ELF-1 (cell line): ENCODE measurements around the gene TP53AIP1.

ENCODE experiments used
- DNase-seq: peaks from one replicate; pipeline ENCODE4 v3.0.0-alpha.2; 2016; ENCODE audit warnings: low read depth, low spot score

TP53AIP1 gene

DNA sequence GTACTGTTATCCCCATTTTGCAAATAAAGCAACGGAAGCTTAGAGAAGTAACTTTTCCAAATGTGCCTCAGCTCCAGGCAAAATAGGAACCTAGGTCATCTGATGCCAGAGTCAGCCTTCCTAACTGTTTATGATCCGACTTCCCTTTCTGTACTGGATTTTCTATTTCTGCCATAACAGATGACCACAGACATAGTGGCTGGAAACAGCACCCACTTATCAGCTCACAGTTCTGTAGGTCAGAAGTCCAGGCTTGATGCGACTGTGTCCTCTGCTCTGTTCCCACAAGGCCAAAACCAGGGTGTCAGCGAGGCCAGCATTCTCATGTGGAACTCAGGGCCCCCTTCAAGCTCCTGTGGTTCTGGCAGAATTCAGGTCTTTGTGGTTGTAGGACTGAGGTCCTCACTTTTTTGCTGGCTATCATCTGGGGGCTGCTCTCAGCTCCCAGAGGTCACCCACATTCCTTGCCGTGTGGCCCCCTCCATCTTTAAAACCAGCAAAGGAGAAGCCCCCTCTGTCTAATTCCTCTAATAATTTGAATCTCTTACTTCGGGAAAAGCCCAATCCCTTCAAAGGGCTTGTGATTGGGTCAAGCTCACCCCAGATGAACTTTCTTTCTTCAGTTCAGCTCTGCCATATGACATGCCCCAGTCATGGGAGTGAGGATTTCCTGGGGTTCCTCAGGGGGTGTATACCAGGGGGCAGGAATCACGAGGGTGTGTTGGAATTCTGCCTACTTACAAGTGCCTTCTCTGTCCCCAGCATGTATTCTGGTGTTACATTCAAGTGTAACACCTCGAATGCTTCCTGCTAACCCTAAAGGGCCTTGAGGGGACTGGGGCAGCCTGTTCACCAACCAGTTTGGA, 36.3 kb downstream of the TP53AIP1 start:
- no peak for DNase-seq

DNA sequence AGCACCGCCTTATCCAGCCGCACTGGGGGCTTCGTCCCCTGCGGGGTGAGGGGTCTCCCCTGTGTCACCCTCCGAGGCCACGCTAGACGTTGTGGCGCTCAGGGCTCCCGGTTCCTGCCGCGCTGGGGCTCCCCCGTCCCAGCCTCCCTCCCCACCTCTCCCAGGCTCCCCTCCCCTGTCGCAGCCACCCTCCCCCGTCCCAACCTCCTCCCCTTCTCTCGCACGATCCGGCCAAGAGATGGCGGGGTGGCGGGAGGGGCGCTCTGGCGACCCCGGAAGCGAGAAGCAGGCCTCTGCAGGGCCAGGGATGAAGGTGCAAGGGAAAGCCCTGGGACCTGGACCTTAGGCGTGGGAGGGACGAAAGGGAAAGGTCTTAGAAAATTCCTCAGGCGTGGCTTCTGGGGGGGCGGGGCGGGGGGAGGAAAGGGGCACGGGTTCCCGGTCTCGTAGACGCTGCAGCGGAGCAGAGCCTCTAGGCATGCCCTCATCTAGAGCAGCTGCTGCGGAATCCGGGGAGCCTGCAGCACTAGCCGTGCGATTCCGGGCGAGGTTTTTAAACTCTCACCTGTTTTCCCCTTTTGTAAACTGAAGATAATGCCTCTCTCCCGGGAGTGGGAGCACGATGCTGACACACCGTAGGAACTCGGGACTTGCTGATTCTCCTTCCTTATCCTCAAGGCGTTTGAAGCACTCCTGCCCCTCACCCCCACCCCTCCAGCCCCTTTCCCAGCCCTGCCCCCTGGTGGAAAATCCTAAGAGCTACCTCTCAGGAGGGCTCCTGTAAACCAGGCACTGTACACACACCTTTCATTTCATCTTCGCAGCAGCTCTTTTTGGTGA, 37.1 kb downstream of the TP53AIP1 start:
- peak; percentile 60 for DNase-seq

DNA sequence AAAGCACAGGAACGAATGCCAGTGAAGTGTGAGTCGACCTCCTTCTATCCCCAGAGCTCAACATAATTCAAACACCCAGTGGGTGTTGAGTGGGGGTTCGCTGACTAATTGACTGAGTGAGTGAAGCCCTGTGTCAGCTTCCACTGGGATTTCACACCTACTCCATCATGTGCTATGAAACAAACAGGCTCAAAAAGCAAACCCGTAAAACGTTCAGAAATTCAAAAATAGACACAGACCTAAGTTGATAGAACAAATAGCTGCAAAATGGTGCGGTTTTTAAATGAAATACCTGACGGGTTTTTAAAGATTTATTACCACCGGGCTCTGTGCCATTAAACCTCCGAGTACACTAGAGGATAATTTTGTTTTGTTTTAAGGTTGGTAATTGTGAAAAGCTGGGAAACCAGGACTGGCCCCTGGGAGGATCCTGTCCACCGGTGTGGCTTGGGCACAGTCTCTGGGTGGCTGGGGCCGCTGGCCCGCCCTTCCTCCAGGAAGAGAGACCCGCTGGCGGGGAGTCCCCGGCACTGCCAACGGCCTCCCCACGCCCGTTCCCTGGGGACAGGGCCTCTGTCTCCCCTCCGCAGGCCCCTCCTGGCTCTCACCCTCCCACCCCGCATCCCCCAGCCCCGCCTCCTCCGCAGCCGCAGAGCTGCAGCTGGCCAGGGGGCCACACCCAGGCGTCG, 37.9 kb downstream of the TP53AIP1 start:
- DNase-seq = no peak

DNA sequence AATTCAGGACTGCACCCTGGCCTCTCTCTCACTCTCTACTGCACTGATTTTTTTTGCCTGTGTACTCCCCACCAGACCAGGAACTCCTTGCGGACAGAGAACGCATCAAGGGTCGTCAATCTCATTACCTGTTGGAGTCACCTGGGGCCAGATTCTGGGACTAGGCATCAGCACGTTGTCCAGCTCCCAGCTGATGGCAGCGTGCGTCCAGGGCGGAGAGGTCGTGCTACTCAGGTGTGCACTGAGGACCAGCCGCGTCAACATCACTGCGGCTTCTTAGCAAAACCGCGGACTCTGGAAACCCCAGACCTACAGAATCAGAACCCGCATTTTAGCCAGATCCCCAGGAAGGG, 38.4 kb downstream of the TP53AIP1 start:
- DNase-seq = no peak

DNA sequence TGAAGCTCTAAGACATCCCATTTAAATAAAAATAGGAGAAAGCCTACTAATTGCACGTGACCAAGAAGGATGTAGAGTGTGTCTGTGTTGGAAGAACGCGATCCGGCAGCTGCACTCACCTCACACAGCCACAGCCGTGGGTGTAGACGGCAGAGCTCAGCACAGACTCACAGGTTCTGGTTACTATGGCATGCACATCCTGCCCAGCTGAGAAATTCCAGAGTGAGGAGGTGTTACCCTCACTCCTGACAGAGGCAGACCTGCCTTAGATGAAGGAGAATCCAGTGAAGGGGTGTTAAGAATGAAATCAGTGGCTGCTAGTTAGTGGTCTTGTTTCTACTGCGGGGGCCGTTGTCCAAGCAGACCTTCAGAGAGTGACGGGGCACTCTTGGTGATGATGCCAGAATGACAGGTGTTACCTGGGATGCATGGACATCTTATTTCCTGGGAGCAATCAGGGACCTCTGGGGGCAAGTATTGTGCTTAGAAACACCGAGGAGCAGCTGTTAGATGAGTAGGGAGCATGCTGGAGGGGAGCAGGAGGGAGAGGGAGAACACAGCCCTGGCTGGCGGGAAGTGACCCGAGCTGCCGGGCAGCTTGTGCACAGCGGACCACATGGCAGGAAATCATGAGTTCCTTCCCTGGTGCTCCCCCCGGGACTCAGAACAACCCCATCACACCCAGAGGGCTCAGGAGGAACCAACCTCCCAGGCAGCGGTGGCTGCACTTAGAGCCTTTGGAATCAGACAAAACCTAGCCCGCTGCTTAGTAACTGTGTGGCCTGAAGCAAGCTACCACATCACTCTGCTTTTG, 39.2 kb downstream of the TP53AIP1 start:
- peak; percentile 41 for DNase-seq

DNA sequence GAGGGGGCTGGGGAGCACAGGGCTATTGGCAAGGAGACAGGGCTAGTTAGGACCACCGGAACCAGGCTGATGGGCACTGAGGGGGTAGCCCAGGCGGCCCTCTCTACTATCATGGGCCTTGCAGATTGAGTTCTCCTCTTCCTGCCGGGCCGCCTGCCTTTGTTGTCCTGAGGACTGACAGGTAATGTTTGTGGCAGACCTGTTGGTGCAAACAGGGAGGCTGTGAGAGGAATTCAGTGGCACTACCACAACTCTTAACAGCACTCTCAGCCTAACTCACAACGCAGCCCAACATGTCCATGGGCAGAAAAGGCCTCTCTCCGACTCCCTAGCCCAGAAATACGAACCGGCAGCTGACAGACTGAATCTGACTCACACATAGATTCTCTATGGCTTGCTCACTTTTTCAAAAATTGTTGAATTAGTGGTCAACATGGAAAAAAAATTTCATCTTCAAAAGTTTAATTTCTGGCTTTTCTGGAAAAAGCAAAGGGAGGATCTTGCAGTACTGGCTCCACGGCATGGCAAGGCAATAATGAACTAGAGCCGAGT, 40.1 kb downstream of the TP53AIP1 start:
- DNase-seq = peak; percentile 4

DNA sequence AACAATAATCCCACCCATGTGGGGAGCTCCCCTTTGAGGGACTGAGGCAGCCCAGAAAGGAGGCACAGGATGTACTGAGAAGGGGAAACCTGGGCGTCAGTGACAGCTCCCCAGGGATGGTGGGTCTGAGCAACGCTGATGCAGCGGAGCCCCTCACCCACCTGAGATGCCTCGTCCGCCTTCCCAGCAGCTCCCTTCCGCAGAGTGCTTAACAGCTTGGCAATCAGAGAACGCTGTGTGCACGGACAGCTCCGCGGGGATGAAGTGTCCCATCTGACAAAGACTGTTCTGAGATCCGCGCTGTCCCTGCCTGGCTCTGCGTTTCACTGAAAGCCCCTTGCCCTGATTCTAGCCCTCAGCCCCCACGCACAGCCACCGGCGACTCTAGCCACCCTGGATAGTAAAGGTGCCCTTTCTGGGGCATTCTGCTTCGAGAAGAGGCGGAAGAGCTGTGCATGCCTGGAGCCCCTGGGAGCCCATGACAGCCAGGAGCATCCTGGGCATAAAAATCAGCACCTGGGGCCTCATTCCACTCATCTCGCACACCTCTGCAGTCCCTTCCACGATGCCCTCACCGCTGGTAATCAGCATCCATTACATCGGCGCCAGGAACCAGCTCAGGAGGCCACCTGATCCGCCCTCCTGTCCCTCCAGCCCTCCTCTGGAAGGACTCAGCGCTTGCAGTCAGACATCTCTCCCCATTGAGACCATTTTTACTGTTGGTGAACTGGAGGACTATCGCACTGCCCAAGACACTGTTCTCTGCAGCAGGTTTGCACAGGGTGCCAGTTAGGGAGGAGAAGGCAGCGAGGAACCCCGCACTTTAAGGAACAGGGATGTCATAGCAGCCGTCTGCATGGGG, 40.8 kb downstream of the TP53AIP1 start:
- peak; percentile 50 for DNase-seq

DNA sequence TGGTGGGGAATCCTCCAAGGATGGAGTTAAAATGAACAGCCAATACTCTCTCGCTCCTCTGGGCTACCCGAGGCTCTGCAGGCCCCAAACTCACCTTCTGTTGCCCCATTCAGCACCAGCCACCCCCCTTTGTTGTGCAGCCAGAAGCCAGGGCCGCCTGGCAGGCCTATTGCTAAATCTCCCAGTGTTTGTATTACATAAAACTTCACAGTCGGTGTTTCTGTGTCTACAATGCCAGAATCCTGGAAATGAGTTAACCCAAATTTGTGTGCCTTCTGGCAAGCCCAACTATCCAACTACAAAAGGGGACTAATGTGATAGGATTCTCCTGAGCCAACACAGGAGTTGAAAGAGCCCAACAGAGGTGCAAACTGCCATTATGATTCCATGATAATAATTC, 42.2 kb downstream of the TP53AIP1 start:
- no peak for DNase-seq

DNA sequence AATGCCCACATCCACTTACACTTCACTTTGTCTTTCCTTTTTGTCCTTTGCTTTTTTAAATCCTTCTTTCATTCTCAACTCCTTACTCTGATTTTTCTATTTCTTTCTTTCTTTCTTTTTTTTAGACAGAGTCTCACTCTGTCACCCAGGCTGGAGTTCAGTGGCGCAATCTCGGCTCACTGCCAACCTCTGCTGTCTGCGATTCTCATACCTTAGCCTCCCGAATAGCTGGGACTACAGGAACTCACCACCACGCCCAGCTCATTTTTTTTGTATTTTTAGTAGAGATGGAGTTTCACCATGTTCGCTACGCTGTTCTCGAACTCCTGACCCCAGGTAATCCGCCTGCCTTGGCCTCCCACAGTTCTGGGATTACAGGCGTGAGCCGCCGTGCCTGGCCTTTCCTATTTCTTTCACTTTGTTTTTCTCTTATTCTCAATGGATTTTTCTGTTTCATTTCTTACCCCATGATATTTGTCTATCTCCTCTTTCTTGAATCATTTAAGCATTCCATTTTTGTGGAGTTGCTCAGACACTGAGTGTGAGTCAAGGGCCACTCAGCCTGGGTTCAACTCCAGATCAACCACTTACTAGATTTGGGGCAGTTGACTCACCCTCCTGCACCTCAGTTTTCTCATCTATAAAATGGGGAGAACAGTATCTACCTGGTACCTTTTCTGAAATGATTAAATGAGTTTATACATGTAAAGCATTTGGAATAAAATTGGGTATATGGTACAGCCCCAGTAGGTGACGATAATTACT, 43.9 kb downstream of the TP53AIP1 start:
- DNase-seq = no peak

DNA sequence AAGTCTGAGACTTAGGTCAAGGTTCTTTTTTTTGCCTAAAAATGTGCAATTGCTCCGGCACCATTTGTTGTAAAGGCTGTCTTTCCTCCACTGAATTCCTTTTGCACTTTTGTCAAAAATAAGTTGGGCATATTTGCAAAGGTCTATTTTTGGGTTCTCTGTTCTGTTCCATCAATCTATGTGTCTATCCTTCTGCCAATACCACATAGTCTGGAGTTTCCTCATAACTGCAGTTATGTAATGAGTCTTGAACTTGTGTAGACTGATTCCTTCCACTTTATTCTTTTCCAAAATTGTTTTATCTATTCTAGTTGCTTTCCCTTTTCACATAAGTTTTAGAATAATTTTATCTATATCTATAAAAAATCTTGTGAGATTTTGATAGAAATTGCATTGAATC, 44.8 kb downstream of the TP53AIP1 start:
- no peak for DNase-seq

DNA sequence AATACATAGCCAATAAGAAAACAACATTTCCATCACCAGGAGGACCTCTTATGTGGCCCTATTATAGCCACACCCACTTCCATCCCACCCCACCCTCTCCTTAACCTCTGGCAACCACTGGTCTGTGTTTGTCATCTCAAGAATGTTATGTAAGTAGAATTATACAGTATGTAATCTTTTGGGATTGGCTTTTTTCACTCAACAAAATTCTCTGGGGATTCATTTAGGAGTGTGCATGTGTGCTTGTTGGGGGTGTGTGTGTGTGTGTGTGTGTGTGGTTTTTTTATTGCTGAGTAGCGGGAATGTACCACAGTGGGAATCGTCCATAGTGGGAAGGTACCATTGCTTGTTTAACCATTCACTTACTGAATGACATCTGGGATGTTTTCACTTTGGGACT, 46.3 kb downstream of the TP53AIP1 start:
- DNase-seq = no peak

DNA sequence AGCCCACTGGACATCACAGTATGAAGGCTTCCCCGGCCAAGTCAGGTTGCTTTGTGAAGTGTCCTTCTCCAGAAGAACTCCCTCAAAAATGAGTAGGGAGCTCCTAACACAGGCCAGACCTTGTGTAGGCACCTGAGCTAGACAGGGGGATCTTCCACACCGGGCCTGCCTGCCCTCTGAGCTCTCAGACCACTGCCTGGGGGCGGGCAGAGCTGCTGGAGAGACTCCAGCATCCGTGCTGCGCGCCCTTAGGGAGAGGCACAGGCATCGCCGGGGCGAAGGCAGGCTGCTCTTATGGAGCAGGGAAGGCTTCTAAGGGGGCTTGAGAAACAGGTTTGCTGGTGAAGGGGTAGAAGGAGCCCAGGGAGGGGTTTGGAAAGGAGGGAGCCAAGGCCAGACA, 47.1 kb downstream of the TP53AIP1 start:
- DNase-seq = peak; percentile 24

DNA sequence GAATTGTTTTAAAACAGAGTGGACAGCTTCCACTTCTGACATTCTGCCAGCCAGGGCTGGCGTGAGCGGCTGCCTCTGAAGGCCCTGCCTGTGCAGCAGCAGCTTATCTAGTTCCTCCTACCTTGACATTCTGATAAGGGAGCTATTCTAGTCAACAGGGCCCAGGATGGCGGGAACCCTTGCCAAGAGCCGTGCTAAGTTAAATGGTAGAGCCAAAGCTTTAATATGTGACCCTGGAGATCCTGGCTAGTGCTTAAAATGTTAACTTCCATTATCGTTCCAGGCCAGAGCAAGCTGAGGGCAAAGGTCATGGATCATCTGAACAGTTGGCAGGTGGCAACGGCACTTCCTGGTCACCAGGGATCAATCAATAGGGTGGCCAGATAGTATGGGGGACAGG, 48.0 kb downstream of the TP53AIP1 start:
- no peak for DNase-seq

DNA sequence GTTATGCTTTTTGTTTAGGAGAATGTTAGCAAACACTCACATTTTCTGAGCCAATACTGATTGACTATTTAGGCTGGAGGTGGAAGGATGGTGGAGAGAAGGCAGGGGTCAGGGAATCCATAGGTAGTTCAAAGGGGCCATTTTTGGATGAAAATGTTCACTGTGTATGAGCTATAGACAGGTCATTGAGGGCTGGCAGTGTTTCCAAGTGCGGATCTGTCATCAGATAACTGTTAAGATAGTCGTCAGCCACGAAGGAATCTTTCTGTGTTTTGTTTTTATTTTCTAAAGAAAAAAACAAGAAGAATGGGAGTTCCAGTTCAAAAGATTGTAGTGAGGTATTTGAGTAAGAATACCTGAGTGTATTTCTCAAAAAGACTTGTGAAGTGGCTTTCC, 48.4 kb downstream of the TP53AIP1 start:
- no peak for DNase-seq

DNA sequence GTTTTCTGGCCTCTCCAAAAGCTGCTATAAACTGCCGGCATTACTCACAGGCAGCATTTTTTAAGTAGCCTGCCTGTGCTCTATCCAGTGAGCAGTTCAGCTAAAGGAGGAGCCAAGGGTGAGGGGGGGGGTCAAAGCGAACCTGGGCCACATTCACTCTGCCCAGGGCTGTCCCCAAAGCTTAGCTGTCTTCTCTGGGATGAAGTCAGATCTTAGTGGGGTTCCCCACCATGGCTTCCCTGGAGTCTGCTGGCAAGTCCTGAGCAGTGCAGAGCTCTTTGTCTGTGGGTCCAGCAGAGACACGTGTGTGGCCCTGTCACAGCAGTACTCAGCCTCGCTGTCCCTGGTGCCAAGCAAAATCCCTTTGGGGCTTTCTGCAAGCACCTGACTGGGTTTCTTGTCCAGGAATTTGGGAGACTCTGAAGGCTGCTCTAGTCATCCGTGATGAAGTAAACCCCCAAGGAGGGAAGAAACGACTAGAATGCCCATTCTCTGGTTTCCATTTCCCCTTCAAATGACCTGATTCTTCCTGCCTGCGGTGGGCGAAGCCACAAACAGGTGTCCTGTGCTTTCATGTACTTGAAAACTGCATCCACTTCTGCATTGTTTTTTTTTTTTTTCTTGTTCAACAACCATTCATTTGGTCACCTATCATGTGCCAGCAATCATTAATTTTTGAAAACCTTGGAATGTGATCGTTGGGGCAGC, 48.9 kb downstream of the TP53AIP1 start:
- DNase-seq = no peak

DNA sequence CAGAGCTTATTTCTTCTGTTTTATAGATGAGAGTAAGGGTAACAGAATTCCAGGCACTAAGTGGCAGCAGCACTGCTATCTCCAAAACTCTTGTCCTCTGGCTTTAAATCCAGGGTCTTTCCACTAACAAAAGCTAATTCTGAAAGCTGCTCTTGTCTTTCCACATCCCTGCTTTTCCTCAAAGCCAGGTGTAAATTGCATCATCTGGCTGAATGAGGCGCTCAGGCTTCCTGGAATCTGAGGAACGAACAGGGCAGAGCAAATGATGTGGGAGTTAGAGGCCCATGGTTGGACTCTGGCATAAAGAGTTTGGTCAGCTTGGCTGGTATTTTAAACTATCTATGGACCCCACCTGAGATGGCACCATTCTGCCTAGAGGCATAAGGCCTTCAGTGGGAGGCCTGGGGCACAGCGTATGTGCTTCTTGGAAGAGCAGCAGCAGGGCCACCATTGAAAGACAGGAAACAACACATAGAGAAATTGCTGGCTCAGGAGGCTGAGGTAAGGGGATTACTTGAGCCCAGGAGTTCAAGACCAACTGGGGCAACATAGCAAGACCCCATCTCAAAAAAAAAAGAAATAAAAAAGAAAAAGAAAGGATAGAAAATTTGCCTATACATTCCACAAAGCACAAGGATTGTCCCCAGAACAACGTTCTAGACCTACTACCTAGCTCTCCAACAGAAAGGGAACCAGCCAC, 49.7 kb downstream of the TP53AIP1 start:
- DNase-seq = peak; percentile 43

DNA sequence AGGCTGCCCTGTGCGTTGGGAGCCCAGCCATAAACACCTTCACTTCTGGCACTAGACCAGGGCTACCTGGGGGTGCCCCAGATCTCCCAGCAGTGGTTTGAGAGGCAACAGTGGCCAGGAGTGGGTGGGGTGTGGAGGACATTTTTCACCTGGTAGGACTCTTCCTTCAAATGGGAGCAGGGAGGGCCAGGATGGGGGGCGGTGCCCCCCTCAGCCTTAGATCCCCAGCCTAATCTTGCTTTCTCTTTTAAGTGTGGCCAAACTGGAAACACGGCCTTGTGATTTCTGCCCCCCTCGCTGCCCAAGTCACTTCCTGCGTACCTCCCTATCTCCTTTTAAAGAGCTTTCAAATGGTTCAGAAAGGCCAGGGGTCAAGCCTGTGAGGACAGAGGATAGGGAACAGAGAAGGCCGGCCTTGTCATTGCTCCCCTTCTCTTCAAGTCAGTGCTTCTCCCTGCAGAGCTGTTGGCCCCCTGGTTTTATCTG, 50.7 kb downstream of the TP53AIP1 start:
- no peak for DNase-seq
